T-cell (primary cell): Measurements from ENCODE around the gene ADGRL3. TPM values are rescaled to one million over a fixed set of nuclear protein-coding genes. Genes with fewer than 3 reads are reported as not detected.
"Not testable (repeated sequence)": the region's sequence is repeated elsewhere in the genome, so short reads cannot be mapped to it uniquely, and the experiment has no call there.

Source experiments
- ATAC-seq, 4 experiments: fragments of 200-7000 bp in 3 of 4; fragments of 150-1000 bp in 1 of 4; cut with Tn5 transposase; replicated peaks in 1 of 4; 1 replicate in 3 of 4; 2 replicates in 1 of 4; pipeline ENCODE4 v1.10.0; 2021; ENCODE audit warnings: moderate library complexity in 3 of 4, mild to moderate bottlenecking in 2 of 4, moderate number of reproducible peaks in 1 of 4
- CTCF ChIA-PET, 2 donors: fragments of 300-600 bp; sonication (Branson Sonifier 250); formaldehyde crosslinking; loops; one replicate each; lab custom pipeline; 2022; ENCODE audit warnings: antibody characterized with exemption in 2 of 2; lab: Charles Lee
- POLR2A ChIA-PET, 2 donors: fragments of 300-600 bp; sonication (Branson Sonifier 250); formaldehyde crosslinking; loops; one replicate each; lab custom pipeline; 2022; ENCODE audit warnings: antibody characterized with exemption in 2 of 2; lab: Charles Lee
- DNase-seq, 35 experiments: peaks; one replicate each; pipeline versions ENCODE4 v3.0.0 to v3.0.0-alpha.2; 2013 to 2023
- H3K27ac ChIP-seq: one replicate; pipeline ENCODE4 v1.5.1; 2013; ENCODE audit warnings: low read length
- H3K27me3 ChIP-seq, 2 experiments: replicated peaks in 1 of 2; 1 replicate in 1 of 2; 2 replicates in 1 of 2; pipeline versions ENCODE4 v1.6.1 to v1.7.0; 2013; ENCODE audit warnings: low read length in 1 of 2, mixed read lengths in 1 of 2; ENCODE audit not compliant: control insufficient read depth in 2 of 2, insufficient read depth in 2 of 2; ENCODE audit errors: extremely low read depth in 1 of 2
- H3K36me3 ChIP-seq, 2 donors: 1 replicate in 1 of 2; 2 replicates in 1 of 2; pipeline versions ENCODE4 v1.6.1 to v1.7.0; 2013; ENCODE audit warnings: low read length in 1 of 2; ENCODE audit not compliant: control insufficient read depth in 2 of 2, insufficient read depth in 1 of 2; ENCODE audit errors: extremely low read depth in 1 of 2
- H3K4me1 ChIP-seq, 2 experiments: 1 replicate in 1 of 2; 2 replicates in 1 of 2; pipeline versions ENCODE4 v1.6.1 to v1.7.0; 2013; ENCODE audit warnings: low read length in 2 of 2, mixed read lengths in 1 of 2; ENCODE audit not compliant: insufficient read depth in 2 of 2, control insufficient read depth in 1 of 2; ENCODE audit errors: extremely low read depth in 1 of 2
- H3K4me3 ChIP-seq, 2 donors: 1 replicate in 1 of 2; 2 replicates in 1 of 2; pipeline versions ENCODE4 v1.5.1 to v1.7.0; 2013; ENCODE audit warnings: mild to moderate bottlenecking in 2 of 2, low read length in 1 of 2, moderate library complexity in 1 of 2; ENCODE audit not compliant: control insufficient read depth in 1 of 2; ENCODE audit errors: extremely low read depth in 1 of 2
- H3K9me3 ChIP-seq: 2 replicates; pipeline ENCODE4 v1.7.0; 2013
- H3K27ac Mint-ChIP-seq, 2 donors: one replicate each; pipeline ENCODE4 v1.8.0; 2020 to 2021; ENCODE audit warnings: mild to moderate bottlenecking in 2 of 2, mixed read lengths in 2 of 2
- H3K27me3 Mint-ChIP-seq, 2 donors: one replicate each; pipeline ENCODE4 v1.8.0; 2021 to 2022; ENCODE audit warnings: mixed read lengths in 2 of 2
- H3K36me3 Mint-ChIP-seq: one replicate; pipeline ENCODE4 v1.8.0; 2021; ENCODE audit warnings: mixed read lengths
- H3K4me1 Mint-ChIP-seq, 3 donors: one replicate each; pipeline ENCODE4 v1.8.0; 2020 to 2022; ENCODE audit warnings: mixed read lengths in 3 of 3, mild to moderate bottlenecking in 1 of 3
- H3K4me3 Mint-ChIP-seq, 3 donors: one replicate each; pipeline ENCODE4 v1.8.0; 2020 to 2022; ENCODE audit warnings: mild to moderate bottlenecking in 3 of 3, mixed read lengths in 3 of 3, moderate library complexity in 3 of 3
- H3K9me3 Mint-ChIP-seq, 3 donors: one replicate each; pipeline ENCODE4 v1.8.0; 2020 to 2022; ENCODE audit warnings: mixed read lengths in 3 of 3
- WGBS: methylation state at CpG from one replicate; pipeline ENCODE4 v1.1.5; 2013; ENCODE audit warnings: missing lambda C conversion rate; ENCODE audit not compliant: insufficient coverage; 5-methylcytosine and 5-hydroxymethylcytosine counted together
- total RNA-seq, 35 experiments: library from RNA in 6 of 35; stranded (reverse) in 6 of 35; fragments of 120-200 nt in 1 of 35; gene quantifications; one replicate each; pipeline versions ENCODE4 v1.2.1 to v1.2.4 and lab custom pipeline; 2013 to 2026

The ADGRL3 gene
- total RNA-seq, 5 donors from 2014 or later (not counting 1 experiment from before 2014, with no cell fraction given) = 0.09 TPM; not detected in 4

GRCh38 chr4:61336916-61337315, 136.8 kb downstream of the ADGRL3 start:
- no CpG with 5 or more reads among the region's 1 CpG for WGBS
- ATAC-seq (no peak), DNase-seq (no peak)
- Histone ChIP-seq H3K4me1 (no peaks in the 10 kb centered on the region), H3K27ac (no peak overlapping the region), H3K27me3 (no peaks in the 10 kb centered on the region), H3K4me3 (no peak overlapping the region), H3K36me3 (no peaks in the 10 kb centered on the region), H3K9me3 (no peaks in the 10 kb centered on the region)
- Mint-ChIP-seq H3K9me3 (peaks cover 0 to 16% (median 4%) of the 10 kb centered on the region in 3 donors), H3K4me1 (no peaks in the 10 kb centered on the region), H3K36me3 (no peaks in the 10 kb centered on the region), H3K27ac (no peak overlapping the region), H3K27me3 (no peaks in the 10 kb centered on the region), H3K4me3 (no peak overlapping the region)
- CTCF ChIA-PET = no interaction called here
- POLR2A ChIA-PET = interaction anchor here in 1 of 2 donors (0.6 to 0.7 kb wide), 2 partner anchors 59 to 815 kb away, joined by 3 read pairs; no protein-coding TSS in a partner anchor

- POLR2A ChIA-PET = no interaction called here
- no peak for ATAC-seq
- Mint-ChIP-seq H3K4me3 (no peak overlapping the region), H3K4me1 (no peaks in the 10 kb centered on the region), H3K27me3 (no peaks in the 10 kb centered on the region), H3K36me3 (no peaks in the 10 kb centered on the region), H3K9me3 (peaks cover 5 to 31% (median 17%) of the 10 kb centered on the region in 3 donors), H3K27ac (no peak overlapping the region)
- WGBS = 75% methylated on average over 1 of the region's 3 CpGs
- no peaks in the 10 kb centered on the region for H3K4me1 ChIP-seq
- H3K4me3 ChIP-seq = no peak overlapping the region
- no peak overlapping the region for H3K27ac ChIP-seq
- H3K27me3 ChIP-seq = no peaks in the 10 kb centered on the region
- CTCF ChIA-PET = no interaction called here
- H3K36me3 ChIP-seq = no peaks in the 10 kb centered on the region
- no peak for DNase-seq
- no peaks in the 10 kb centered on the region for H3K9me3 ChIP-seq
Observed at GRCh38 chr4:61342061-61342460, 141.9 kb downstream of the ADGRL3 start.

GRCh38 chr4:61350932-61351331, 150.8 kb downstream of the ADGRL3 start:
- no peak for ATAC-seq
- Histone ChIP-seq H3K9me3 (no peaks in the 10 kb centered on the region), H3K27me3 (no peaks in the 10 kb centered on the region), H3K4me1 (no peaks in the 10 kb centered on the region), H3K27ac (no peak overlapping the region), H3K36me3 (no peaks in the 10 kb centered on the region), H3K4me3 (no peak overlapping the region)
- ChIA-PET POLR2A (no interaction called here), CTCF (no interaction called here)
- no peak overlapping the region for H3K4me3 Mint-ChIP-seq
- no peak for DNase-seq
- H3K9me3 Mint-ChIP-seq = peaks cover 11 to 15% (median 14%) of the 10 kb centered on the region in 3 donors
- no peaks in the 10 kb centered on the region for H3K36me3 Mint-ChIP-seq
- no peak overlapping the region for H3K27ac Mint-ChIP-seq
- H3K4me1 Mint-ChIP-seq = no peaks in the 10 kb centered on the region
- H3K27me3 Mint-ChIP-seq = no peaks in the 10 kb centered on the region

- WGBS = no CpG with 5 or more reads among the region's 1 CpG
- no peak overlapping the region for H3K4me3 ChIP-seq
- H3K4me1 Mint-ChIP-seq = no peaks in the 10 kb centered on the region
- no peaks in the 10 kb centered on the region for H3K27me3 Mint-ChIP-seq
- ChIA-PET POLR2A (no interaction called here), CTCF (no interaction called here)
- DNase-seq (no peak), ATAC-seq (no peak)
- no peaks in the 10 kb centered on the region for H3K9me3 ChIP-seq
- H3K36me3 Mint-ChIP-seq = no peaks in the 10 kb centered on the region
- no peaks in the 10 kb centered on the region for H3K36me3 ChIP-seq
- no peak overlapping the region for H3K27ac ChIP-seq
- peaks cover 10 to 15% (median 12%) of the 10 kb centered on the region in 3 donors for H3K9me3 Mint-ChIP-seq
- H3K4me3 Mint-ChIP-seq = no peak overlapping the region
- no peaks in the 10 kb centered on the region for H3K27me3 ChIP-seq
- no peak overlapping the region for H3K27ac Mint-ChIP-seq
- H3K4me1 ChIP-seq = no peaks in the 10 kb centered on the region
Observed at GRCh38 chr4:61356696-61357095, 156.6 kb downstream of the ADGRL3 start.

- Histone ChIP-seq H3K27ac (no peak overlapping the region), H3K4me3 (no peak overlapping the region), H3K9me3 (no peaks in the 10 kb centered on the region), H3K36me3 (no peaks in the 10 kb centered on the region), H3K27me3 (no peaks in the 10 kb centered on the region), H3K4me1 (no peaks in the 10 kb centered on the region)
- Mint-ChIP-seq H3K4me1 (no peaks in the 10 kb centered on the region), H3K27me3 (no peaks in the 10 kb centered on the region), H3K36me3 (no peaks in the 10 kb centered on the region), H3K9me3 (peaks cover 7 to 17% (median 12%) of the 10 kb centered on the region in 3 donors), H3K27ac (no peak overlapping the region), H3K4me3 (no peak overlapping the region)
- POLR2A ChIA-PET = interaction anchor here in 1 of 2 donors (0.6 kb wide), 1 partner anchor 16 kb away, joined by 5 read pairs; no protein-coding TSS in a partner anchor
- CTCF ChIA-PET = no interaction called here
- DNase-seq (no peak), ATAC-seq (no peak)
- 80% methylated on average over 1 of the region's 3 CpGs for WGBS
Observed at GRCh38 chr4:61359301-61359700, 159.2 kb downstream of the ADGRL3 start.

- peaks cover 6 to 12% (median 6%) of the 10 kb centered on the region in 3 donors for H3K9me3 Mint-ChIP-seq
- CTCF ChIA-PET, H3K27ac Mint-ChIP-seq, ATAC-seq, H3K27ac ChIP-seq, H3K4me1 ChIP-seq, H3K9me3 ChIP-seq, H3K4me3 ChIP-seq, H3K4me1 Mint-ChIP-seq, H3K4me3 Mint-ChIP-seq, POLR2A ChIA-PET, H3K27me3 Mint-ChIP-seq, H3K36me3 Mint-ChIP-seq, DNase-seq, H3K27me3 ChIP-seq, H3K36me3 ChIP-seq: not testable (repeated sequence)
- WGBS = 92% methylated on average over 19 of the region's 26 CpGs
Observed at GRCh38 chr4:61372817-61373216, 172.7 kb downstream of the ADGRL3 start.

- ATAC-seq (no peak), DNase-seq (no peak)
- ChIA-PET POLR2A (no interaction called here), CTCF (no interaction called here)
- Histone ChIP-seq H3K9me3 (no peaks in the 10 kb centered on the region), H3K4me3 (no peak overlapping the region), H3K36me3 (no peaks in the 10 kb centered on the region), H3K27ac (no peak overlapping the region), H3K4me1 (no peaks in the 10 kb centered on the region), H3K27me3 (no peaks in the 10 kb centered on the region)
- H3K4me3 Mint-ChIP-seq = no peak overlapping the region
- H3K4me1 Mint-ChIP-seq = no peaks in the 10 kb centered on the region
- H3K36me3 Mint-ChIP-seq = no peaks in the 10 kb centered on the region
- WGBS = no CpG with 5 or more reads among the region's 1 CpG
- peaks cover 13 to 16% (median 13%) of the 10 kb centered on the region in 3 donors for H3K9me3 Mint-ChIP-seq
- H3K27me3 Mint-ChIP-seq = no peaks in the 10 kb centered on the region
- no peak overlapping the region for H3K27ac Mint-ChIP-seq
Observed at GRCh38 chr4:61373901-61374440, 173.8 kb downstream of the ADGRL3 start.
